Placental pericyte (primary cell): ENCODE measurements around the gene CCP110. TPM values are rescaled to one million over a fixed set of nuclear protein-coding genes. Genes with fewer than 3 reads are reported as not detected.

Source experiments
- total RNA-seq: library from RNA; depleted of rRNA; stranded (reverse); fragments of >200 nt; gene quantifications from 2 replicates; pipeline ENCODE4 v1.2.3, GENCODE V29; 2012

CCP110 gene
- 4.2 and 16.0 TPM in 2 replicates for total RNA-seq

GRCh38 chr16:19523559-19524355 is at the start of gene CCP110:
Gene CCP110 (plus strand): TSS chr16:19523942. CDS start chr16:19527882, 3,940 bp downstream.

GRCh38 chr16:19521471-19522396 is 2.0 kb upstream of the CCP110 start, which contains the start of gene GDE1:
Gene GDE1 (minus strand): TSS chr16:19522098. CDS start chr16:19521964, 134 bp downstream.

GRCh38 chr16:19555186-19555937 is 31.6 kb downstream of the CCP110 start, which contains the start of gene VPS35L:
Gene VPS35L (plus strand): TSS chr16:19555703. CDS start chr16:19555730, 27 bp downstream.

Other genes with a start within 250 kb of the CCP110 start
- not detected in 2 replicates for gene CLEC19A, start 238.2 kb upstream of the CCP110 start, total RNA-seq
- not detected in 2 replicates for gene TMC5, start 106.1 kb upstream of the CCP110 start, total RNA-seq
- 71.9 and 73.3 TPM in 2 replicates for gene GDE1, start 1.8 kb upstream of the CCP110 start, total RNA-seq
- 62.3 and 64.1 TPM in 2 replicates for gene VPS35L, start 31.8 kb downstream of the CCP110 start, total RNA-seq
- gene KNOP1, start 194.3 kb downstream of the CCP110 start, total RNA-seq = 14.0 and 19.0 TPM in 2 replicates
- gene IQCK, start 194.3 kb downstream of the CCP110 start, total RNA-seq = 13.2 and 22.5 TPM in 2 replicates